Stimulated activated CD4-positive, alpha-beta T cell treated with anti-CD3 and anti-CD28 coated beads, Interleukin-4, amount 100 ng/mL, for 4 hours (primary cell): ENCODE measurements around the gene MYH7B.

Experiments used
- DNase-seq, 2 experiments: peaks; one replicate each; pipeline ENCODE4 v3.0.0-alpha.2; 2020

Gene MYH7B

DNA sequence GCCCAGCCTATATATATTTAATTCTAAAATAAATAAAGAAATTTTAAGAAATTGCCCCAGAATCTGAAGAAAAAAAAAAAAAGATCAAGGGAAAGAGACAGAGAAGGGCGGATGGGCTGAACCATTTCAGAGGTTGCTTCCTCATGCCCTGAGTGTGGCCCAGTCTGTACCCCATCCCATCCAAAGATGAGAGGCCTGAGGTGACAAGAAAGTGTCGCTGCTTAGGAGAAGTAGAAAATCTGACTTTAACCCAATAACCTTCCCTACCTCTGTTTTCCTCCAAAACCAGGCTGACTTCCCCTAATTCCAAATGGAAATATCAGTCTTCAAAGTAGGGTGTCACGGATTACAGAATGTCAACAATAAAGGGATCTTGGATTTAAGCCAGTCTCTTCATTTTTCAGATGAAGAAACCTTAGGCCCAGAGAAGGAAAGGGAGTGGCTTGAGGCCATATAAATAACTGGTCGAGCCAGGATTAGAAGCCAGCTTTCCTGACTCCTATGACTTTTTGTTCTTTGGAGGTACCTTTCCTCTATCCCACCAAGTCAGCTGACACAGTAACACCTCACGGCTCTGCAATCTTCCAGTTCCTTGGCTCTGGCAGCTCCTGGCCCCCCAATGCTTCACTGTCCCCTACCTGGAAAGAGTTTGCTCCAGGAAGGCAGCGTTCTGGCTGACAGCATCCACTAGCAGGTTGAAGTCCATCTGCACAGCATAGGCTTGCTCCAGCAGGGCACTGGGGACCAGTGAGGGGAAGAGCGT is 10.2 kb upstream of the MYH7B start:
- DNase-seq = no peak

DNA sequence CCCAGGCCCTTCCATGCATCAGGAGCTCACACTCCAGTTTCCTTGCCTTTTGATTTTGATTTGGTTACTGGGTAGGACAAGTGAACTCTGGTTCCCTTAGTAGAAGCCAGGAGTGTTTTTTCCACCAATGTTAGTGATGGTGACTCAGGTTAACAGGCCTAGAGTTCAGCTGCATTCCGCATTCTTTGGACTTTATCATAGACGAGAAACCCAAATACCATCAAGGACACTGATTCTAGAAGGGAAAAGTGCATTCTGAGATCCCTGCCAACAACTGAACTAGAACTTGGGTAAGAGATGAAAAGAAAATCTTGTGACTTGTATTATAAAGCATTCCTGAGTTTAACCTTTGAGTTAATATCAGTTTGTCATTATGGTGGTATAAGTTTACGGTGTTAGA is 9.0 kb upstream of the MYH7B start:
- DNase-seq = no peak

DNA sequence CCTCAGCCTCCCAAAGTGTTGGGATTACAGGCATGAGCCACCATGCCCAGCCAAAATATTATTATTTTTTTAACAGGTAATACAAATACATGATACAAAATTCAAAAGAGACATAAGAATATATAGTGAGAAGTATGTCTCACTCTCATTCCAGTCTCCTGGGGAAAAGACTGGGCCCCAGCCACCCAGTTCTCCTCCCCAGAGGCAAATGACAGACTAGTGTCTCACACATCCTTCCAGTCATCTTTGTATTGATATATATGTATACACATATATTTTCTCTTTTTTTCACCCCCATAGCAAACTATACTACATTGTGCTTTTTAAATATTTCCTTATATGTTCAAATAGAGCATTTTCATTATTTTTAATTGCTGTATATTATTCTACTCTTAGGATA is 8.3 kb upstream of the MYH7B start:
- no peak for DNase-seq

DNA sequence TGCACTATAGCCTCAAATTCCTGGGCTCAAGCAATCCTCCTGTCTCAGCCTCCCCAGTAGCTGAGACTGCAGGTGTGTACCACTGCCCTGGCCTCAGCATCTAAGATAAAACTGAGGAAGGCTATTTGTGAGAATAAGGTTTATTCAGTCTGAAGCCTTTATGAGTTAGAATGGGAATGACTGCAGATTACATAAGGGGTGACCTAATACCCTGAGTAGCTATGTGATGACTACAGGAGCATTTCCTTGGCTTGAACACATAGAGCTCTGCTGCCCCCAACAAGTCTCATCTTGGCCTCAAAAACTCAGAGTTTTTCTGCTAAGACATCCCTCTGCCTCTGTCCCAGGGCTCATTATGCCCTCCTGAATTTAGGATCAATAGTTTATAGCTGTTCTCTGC is 7.6 kb upstream of the MYH7B start:
- no peak for DNase-seq

DNA sequence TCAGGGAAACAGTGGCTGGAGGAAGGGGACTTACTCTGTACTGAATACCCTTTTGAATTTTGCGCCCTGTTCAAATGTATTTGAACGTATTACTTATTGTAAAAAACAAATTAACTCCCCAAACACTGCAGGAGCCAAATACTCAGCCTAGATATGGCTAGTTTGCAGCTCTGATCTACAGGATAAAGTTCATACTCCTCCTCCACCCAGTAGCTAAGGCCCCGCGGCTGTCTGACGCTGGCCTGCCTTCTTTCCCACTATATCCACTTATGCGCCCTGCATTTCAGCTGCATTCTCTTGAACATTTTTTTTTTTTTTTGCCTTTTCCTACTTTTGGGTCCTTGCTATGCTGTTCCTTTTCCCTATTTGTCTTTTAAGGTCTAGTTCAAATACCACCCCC is 6.5 kb upstream of the MYH7B start:
- DNase-seq = no peak

DNA sequence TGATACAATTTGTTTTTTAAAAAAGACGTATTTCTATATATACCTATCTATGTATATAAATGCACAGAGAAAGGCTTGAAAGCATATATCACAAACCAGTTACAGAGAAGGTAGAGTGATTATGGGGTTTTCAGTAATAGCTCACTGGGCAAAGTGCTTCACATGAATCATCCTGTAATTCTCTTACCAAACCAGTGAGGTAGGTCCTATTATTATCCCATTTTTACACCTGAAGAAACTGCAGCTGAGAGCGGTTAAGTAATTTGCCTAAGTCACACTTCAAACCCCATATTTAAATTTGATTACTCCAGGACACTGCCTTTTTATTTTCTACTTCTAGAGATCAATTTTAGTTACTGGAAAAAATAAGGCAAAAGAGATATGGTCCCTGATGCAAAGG is 4.4 kb upstream of the MYH7B start:
- DNase-seq = no peak

DNA sequence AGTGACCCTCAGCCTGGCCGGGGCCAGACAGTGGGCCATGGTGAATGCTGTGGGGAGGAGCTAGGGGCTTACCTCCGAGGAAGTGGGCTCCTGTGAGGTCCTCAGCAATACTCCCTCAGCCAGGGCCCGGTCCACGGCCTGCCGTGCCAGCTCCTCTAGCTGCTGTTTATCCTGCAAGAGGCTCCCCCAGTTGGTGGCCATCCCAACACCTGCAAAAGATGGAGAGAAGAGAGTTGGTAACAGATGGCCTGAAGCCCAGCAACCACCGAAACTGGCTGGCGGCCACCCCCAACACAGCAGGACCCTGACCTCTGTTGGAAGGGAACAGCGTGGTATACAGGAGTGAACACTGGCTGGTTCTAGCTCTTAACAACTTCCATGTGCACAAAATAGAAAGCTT is 4.0 kb upstream of the MYH7B start:
- DNase-seq = no peak

DNA sequence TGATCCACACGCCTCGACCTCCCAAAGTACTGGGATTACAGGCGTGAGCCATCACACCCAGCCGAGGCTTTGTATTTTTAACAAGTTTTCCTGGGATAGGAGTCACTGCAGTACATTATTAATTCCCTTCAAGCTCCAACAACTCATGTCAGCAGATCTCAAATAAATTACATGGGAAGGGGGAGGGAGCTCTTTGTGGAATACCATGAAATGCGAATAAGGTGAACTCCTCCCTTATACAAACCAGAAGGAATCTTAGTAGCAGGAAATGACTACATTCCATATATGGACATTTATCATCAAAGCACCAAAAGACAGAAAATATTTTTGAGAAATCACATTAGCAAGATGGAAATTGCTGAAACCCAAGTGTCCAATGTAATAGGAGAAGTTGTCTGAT is 3.0 kb upstream of the MYH7B start:
- DNase-seq = no peak

DNA sequence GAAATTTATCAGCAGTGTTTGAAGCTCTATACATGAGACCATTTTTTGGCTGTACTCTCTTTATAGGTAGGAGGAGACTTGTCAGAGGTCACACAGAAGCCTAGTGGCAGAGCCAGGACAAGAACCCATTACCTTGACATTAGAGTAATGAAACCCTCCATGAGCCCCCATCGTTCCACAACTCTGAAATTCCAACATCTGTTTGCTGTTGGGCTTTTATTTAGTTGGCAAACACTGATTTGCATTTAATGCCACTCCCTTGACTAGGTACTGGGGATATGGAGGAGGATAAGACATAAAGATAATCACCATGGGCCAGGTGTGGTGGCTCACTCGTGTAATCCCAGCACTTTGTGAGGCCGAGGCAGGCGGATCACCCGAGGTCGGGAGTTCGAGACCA is 1.7 kb upstream of the MYH7B start:
- DNase-seq = no peak

DNA sequence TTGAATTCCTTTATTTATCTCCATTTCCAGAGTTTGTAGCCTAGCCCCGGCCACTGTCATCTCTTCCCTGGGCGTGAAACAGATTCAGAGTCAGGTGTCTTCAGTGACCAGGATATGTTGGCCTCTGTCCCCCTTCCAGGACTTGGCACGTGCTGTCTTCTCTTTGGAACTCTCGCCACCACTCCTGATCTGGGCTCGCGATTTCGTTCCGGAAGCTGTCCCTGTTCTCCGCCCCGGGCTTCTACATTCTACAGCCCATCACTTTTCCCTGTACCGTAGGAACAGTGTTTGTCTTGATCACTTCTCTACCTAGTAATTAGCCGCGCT is 801 bp upstream of the MYH7B start:
- no peak for DNase-seq

DNA sequence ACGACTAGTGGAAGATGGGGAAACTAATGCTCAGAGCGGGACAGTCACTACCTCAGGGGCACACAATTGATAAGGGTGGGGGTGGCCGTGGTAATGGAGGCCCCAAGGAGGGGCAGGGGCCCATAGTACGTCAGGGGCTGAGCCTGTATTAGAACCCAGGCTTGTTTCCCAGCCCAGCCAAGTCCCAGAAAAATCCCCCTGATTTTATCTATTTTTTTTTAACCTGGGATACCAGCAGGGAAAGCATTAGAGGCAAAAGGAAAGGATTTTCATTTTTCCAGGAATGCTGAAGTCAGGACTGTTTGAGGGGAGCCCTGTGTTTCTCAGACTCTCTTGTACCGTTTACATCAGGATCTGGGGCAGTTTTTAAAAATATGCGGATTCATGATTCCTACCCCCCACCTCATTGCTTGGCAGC is 382 bp downstream of the MYH7B start:
- DNase-seq = no peak

DNA sequence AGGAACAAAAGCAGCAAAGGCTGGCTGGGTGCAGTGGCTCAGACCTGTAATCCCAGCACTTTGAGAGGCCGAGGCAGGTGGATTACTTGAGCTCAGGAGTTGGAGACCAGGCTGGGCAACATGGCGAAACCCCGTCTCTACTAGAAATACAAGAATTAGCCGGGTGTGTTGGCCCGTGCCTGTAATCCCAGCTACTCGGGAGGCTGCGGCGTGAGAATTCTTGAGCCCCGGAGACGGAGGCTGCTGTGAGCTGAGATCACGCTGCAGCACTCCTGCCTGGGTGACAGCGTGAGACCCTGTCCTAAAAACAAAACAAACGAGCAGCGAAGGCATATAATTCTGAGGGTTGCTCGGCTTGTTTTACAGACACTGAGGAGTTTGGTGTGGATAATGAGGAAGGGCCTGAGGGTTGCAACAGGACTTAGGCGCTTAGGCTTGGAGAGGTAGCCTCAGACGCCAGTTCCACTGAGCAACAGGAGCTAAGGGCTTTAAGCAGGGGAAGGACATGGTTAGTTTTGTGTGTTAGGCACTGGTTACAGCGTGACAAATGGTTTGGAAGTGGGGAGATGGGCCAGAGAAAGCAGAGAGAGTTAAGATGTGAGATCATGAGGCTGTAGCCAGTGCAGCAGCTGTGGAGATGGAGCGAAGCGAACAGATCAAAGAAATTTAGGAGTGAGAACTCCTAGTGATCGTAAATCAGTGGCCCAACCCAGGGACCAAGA is 1.2 kb downstream of the MYH7B start:
- DNase-seq = no peak

DNA sequence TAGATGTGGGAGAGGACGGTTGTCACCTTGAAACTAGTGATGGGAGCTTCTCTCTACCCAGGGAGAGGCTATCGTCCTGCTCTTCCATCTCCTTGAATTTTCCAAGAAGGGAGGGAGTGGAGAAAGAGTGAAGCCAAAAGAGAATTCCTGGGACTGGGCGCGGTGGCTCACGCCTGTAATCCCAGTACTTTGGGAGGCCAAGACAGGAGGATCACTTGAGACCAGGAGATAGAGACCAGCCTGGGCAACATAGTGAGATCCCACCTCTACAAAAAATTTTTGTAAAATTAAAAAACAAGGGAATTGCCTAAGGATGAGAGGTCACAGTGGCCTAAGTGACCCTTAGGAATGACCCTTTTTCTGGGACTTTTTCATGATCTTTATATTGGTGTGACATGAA is 8.8 kb downstream of the MYH7B start:
- no peak for DNase-seq

DNA sequence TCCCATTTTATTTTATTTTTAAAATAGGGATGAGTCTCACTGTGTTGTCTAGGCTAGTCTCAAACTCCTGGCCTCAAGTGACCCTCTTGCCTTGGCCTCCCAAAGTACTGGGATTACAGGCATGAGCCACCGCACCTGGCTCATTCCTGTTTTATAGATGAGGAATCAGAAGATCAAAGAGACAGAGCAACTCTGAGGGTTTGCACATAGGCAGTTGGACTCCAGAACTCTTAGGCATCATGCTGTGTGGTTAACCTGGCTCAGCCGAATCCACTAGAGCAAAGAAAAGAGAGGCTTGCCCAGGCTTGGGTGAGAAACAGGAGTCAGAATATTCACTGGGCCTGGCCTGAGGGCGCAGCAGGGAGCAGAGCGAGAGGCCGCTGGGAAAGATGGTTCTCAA is 9.4 kb downstream of the MYH7B start:
- no peak for DNase-seq

DNA sequence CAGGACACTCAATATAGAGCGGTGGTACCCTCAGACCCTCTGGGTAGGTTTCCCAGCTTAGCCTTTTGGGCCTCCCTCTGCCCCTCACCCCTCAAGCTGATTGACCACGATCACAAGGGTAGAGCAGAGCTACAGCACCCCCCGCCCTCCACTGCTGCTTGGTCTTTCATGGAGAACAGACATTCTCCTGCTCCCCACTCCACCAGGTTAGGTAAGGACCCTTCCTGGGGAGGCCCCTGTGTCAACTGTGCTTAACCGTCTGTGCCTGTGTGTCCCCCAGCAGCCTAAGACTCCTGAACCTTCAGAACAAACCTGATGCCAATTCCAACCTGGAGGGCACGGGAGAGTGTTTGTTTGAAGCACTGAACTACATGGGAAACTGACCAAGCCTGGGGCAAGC is 11.8 kb downstream of the MYH7B start:
- DNase-seq = no peak

DNA sequence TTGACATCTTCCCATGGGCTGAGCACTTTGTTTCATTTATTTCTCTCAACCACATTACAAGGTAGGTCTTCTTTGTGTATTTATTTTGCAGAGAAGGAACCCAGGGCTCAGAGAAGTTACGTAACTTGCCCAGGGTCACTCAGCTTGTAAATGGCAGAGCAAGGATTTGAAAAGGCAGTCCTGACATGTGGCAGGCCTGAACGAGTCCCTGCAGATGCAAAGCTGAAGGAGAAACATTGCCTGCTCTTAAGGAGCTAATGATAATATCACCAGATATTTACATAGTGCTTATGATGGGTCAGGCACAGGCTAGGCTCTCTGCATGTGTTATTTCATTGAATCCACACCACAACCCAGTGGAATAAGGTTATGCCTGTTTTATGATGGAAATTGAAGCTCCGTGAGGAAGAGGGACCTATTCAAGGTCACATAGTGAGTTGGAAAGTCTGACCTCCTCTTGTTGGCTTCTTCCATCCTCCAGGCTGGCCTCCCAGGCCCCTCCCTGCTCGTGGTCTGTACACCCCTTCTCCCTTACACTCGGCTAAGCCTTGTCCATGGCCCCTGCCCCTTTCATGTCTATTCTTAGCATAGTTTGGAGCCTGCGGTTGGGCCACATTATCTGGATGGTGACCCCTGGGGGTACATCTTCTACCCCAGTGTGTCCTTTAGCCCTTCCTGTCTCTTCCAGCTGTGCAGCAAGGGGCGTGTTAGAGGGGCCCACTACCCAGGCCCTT is 12.5 kb downstream of the MYH7B start:
- no peak for DNase-seq

DNA sequence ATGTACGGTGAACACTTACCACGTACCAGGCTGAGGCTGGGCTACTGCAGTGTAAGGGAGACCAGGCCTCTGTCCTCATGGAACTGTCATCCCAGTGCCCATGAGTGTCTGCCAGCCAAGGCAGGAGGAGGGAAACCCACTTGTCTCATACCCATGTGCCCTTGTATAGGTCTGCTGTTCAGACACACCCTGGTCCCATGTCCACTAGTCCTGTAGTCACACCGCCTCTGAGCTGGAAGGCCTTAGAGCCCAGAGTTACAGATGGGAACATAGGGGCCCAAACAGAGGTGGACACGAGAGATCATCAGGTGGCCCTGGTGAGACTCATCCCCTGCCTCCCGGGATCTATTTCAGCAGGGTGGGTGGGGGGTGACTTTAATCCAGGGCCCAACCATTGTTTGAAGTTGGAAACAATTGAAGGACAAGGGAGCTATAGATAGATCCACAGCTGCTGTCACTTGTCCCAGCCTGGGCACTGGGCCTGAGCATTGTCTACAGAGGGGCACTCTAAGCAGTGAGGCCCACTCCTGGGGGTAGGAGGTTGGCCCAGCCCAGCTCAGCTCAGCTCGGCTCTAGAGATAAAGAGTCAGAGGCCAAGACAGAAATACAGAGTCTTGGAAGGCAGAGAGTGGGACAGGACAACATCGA is 14.6 kb downstream of the MYH7B start:
- DNase-seq = no peak

DNA sequence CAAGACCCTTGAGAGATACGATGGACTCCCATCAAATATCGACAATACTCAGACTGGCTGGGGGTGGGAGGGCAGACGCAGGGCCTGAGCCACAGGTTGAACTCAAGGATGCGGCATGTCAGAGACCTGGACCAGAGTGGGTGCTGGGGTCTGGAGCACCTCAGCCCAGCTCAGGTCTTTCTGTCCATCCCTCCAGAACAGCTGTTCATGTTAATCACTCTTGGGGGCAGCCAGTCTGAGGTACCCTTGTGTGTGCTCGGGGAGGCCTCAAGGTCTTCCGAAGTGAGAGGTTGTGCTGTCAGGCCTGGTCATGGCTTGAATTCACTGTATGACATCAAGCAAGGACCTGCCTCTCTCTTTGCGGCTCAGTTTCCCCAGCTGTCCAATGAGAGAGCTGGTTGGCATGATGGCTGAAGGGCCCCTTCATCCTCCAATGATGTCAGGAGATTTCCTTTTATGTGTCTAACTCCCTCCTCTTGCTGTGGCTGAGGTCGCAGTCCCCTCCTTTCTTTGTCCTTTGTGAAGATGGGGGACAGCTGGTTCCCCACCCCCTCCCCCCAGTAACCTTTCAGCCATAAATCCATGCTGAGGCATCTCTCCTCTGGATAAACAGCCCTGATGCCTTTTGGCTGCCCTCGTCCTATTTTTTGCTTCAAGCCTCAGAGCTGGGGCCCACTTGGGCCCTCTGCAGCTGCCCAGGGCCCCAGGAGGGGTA is 15.3 kb downstream of the MYH7B start:
- no peak for DNase-seq

DNA sequence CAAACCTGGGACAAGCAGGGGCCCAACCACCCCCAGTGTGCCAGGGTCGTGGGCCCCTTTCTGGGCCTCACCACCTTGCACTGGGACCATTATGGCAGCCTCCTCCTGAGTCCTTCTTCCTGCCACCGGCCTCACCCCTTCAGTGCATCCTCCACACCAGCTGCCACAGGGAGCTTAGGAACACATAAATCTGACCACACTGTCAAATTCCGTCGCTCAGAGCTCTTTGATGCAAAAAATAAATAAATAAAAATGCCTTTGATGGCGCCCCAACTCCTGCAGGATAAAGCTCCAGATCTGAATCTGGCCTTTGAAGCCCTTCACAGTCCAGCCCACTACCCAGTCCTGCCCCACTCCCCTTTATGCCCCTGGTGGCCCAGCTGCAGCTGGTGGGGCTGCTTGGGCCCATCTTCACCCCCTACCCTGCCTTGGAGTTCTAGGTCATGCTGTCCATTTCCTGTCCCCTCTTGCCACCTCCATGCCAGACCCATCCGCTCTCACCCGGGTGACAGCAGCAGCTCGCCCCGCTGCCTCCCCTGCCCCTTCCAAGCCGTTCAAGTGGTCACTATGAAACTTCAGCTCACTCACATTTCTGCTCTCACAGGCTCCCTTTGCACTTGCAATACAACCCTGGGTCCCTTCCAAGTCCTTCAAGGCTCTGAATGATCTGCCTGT is 16.0 kb downstream of the MYH7B start:
- no peak for DNase-seq

DNA sequence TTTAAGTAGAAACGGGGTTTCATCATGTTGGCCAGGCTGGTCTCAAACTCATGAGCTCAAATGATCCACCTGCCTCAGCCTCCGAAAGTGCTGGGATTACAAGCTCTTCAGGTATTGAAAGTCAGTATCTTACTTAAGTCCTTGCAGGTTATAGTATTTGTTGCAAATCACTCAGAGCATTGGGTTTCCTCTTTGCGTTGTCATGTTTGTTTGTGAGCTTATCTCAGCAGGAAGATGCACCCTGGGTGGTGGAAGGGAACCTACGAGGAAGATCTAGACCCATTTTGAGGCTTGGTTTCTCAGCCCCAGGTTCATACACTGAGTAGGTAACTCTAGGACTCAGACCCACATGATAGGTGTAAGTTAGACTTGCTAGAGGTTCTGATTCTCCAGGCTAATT is 18.6 kb downstream of the MYH7B start:
- no peak for DNase-seq

DNA sequence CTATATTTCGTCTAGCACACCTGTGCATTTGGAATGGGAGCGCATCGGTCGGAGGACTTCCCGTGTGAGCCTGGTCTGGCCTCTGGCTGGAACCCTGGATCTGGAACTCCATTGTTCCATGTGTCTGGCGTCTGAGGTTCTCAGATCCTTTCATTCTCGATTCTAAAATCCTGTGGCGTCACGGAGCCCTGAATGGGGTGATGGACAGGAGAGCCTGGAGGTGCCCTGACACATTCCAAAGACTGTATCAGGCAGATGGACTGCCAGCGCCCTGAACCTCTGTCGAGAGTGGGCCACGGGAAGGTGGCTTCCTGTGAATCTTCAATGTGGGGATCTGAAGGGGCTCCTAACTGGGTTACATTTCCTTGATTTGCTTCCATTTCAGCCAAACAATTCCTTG is 20.6 kb downstream of the MYH7B start:
- no peak for DNase-seq

DNA sequence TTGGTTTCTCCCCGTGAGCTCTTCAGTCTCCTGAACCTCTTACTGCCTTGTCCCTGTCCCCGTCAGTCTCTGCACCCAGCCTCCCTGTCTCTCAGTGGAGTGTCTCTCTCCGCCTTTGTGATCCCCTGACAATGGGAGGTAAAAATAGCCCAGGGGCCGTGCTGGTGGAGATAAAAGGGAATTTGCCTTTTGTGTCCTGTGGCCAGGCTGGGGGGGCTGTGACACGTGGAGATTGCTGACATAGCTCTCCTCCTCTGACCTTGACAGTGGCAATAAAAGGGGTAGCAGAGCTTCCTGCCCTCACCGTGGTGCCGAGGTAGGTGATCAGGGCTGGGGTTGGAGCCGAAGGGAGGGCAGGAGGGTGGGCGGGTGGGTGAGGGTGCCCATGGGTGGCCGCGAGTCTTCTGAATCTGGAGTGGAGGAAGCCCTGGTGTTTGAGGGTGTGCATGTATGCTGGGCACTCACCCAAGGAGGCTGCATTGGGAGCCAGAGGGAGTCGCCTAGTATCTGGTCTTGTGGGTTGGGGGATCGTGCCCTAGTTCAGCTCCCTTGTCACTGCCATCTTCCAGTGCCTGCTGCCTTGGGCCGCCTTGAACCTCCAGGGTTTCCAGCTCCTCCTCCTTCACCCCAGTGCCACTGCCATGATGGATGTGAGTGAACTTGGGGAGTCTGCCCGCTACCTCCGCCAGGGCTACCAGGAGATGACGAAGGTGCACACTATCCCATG is 21.9 kb downstream of the MYH7B start:
- DNase-seq = no peak
